GM23338 (cell line): ENCODE results near the gene DNAH10. TPM values are rescaled to one million over a fixed set of nuclear protein-coding genes. Genes with fewer than 3 reads are reported as not detected.

ENCODE experiments used
- ATAC-seq: fragments of 200-7000 bp; cut with Tn5 transposase; 3 replicates; pipeline ENCODE4 v1.9.1; 2020
- DNase-seq: peaks from one replicate; pipeline ENCODE4 v3.0.0-alpha.2; 2015; ENCODE audit warnings: low spot score
- H2AFZ ChIP-seq: fragments of 200-600 bp; sonication (generic); 2 replicates; pipeline ENCODE4 v1.8.0; 2016; ENCODE audit warnings: antibody characterized with exemption, mild to moderate bottlenecking, moderate library complexity
- H3F3A ChIP-seq: fragments of 200-600 bp; sonication (generic); replicated peaks from 2 replicates; pipeline ENCODE4 v1.8.0; 2017; ENCODE audit warnings: antibody characterized with exemption, mixed run types, low read depth
- H3K27ac ChIP-seq: fragments of 200-600 bp; sonication (generic); 2 replicates; pipeline ENCODE4 v1.6.1; 2016; ENCODE audit warnings: low read depth
- H3K27me3 ChIP-seq: fragments of 200-600 bp; sonication (generic); 2 replicates; pipeline ENCODE4 v1.8.0; 2016; ENCODE audit warnings: mild to moderate bottlenecking, mixed run types, moderate library complexity; ENCODE audit not compliant: insufficient read depth
- H3K36me3 ChIP-seq: fragments of 200-600 bp; sonication (generic); 2 replicates; pipeline ENCODE4 v1.8.0; 2016; ENCODE audit warnings: mild to moderate bottlenecking; ENCODE audit not compliant: insufficient read depth
- H3K4me1 ChIP-seq: fragments of 200-600 bp; sonication (generic); 2 replicates; pipeline ENCODE4 v1.8.0; 2016; ENCODE audit warnings: mild to moderate bottlenecking, moderate library complexity; ENCODE audit not compliant: insufficient read depth
- H3K4me2 ChIP-seq: fragments of 200-600 bp; sonication (generic); 2 replicates; pipeline ENCODE4 v1.7.1; 2017; ENCODE audit warnings: mixed run types
- H3K4me3 ChIP-seq: fragments of 200-600 bp; sonication (generic); 2 replicates; pipeline ENCODE4 v1.6.1; 2016; ENCODE audit warnings: mixed run types
- H3K79me2 ChIP-seq: fragments of 200-600 bp; sonication (generic); replicated peaks from 2 replicates; pipeline ENCODE4 v1.8.0; 2017; ENCODE audit warnings: mild to moderate bottlenecking; ENCODE audit not compliant: insufficient read depth
- H3K9me2 ChIP-seq: fragments of 200-600 bp; sonication (generic); 2 replicates; pipeline ENCODE4 v1.8.0; 2017; ENCODE audit not compliant: insufficient read depth
- H4K20me1 ChIP-seq: fragments of 200-600 bp; sonication (generic); replicated peaks from 2 replicates; pipeline ENCODE4 v1.8.0; 2017; ENCODE audit warnings: mild to moderate bottlenecking; ENCODE audit not compliant: insufficient read depth
- H3K27ac Mint-ChIP-seq: 2 replicates; pipeline ENCODE4 v1.8.0; 2020; ENCODE audit warnings: inconsistent platforms, mild to moderate bottlenecking, moderate library complexity, mixed read lengths
- H3K27me3 Mint-ChIP-seq: 3 replicates; pipeline ENCODE4 v1.8.0; 2022; ENCODE audit warnings: low read depth, mild to moderate bottlenecking, moderate library complexity, mixed read lengths, inconsistent platforms; ENCODE audit not compliant: insufficient read depth, poor library complexity
- H3K36me3 Mint-ChIP-seq: 3 replicates; pipeline ENCODE4 v1.8.0; 2021; ENCODE audit warnings: low read depth, mild to moderate bottlenecking, inconsistent platforms, moderate library complexity, mixed read lengths
- H3K4me1 Mint-ChIP-seq: 3 replicates; pipeline ENCODE4 v1.8.0; 2020; ENCODE audit warnings: mild to moderate bottlenecking, inconsistent platforms, mixed read lengths
- H3K4me3 Mint-ChIP-seq: 3 replicates; pipeline ENCODE4 v1.8.0; 2021; ENCODE audit warnings: moderate library complexity, mild to moderate bottlenecking, inconsistent platforms, mixed read lengths
- H3K9me3 Mint-ChIP-seq: 3 replicates; pipeline ENCODE4 v1.8.0; 2020; ENCODE audit warnings: moderate library complexity, mild to moderate bottlenecking, inconsistent platforms, mixed read lengths
- CREB1 ChIP-seq: fragments of 250-450 bp; sonication (Bioruptor Pico); IDR thresholded peaks from 2 replicates; pipeline ENCODE4 v1.5.0; 2020; ENCODE audit warnings: low read depth, mild to moderate bottlenecking, moderate library complexity
- EZH2 ChIP-seq: fragments of 200-600 bp; sonication (generic); IDR thresholded peaks from one replicate; pipeline ENCODE4 v1.8.0; 2017; ENCODE audit warnings: antibody characterized with exemption, mild to moderate bottlenecking, low read depth; ENCODE audit not compliant: unreplicated experiment
- EZH2phosphoT487 ChIP-seq: fragments of 200-600 bp; sonication (generic); IDR thresholded peaks from one replicate; pipeline ENCODE4 v1.8.1; 2018; ENCODE audit warnings: antibody characterized with exemption; ENCODE audit not compliant: unreplicated experiment
- JUNB ChIP-seq: IDR thresholded peaks from one replicate; pipeline ENCODE4 v1.6.1; 2016; ENCODE audit warnings: antibody characterized with exemption; ENCODE audit not compliant: unreplicated experiment
- NANOG ChIP-seq: IDR thresholded peaks from 2 replicates; pipeline ENCODE4 v1.6.1; 2016; ENCODE audit warnings: antibody characterized with exemption, borderline replicate concordance
- POLR2AphosphoS5 ChIP-seq: IDR thresholded peaks from 2 replicates; pipeline ENCODE4 v1.6.1; 2016; ENCODE audit warnings: antibody characterized with exemption, low read depth
- ZNF114 ChIP-seq: fragments of 250-450 bp; sonication (Bioruptor Pico); IDR thresholded peaks from 2 replicates; pipeline ENCODE4 v1.5.0; 2020; ENCODE audit warnings: mild to moderate bottlenecking, moderate library complexity
- ZNF331 ChIP-seq: fragments of 250-450 bp; sonication (Bioruptor Pico); IDR thresholded peaks from 2 replicates; pipeline ENCODE4 v1.5.0; 2020; ENCODE audit warnings: low read depth, mild to moderate bottlenecking, moderate library complexity
- polyA plus RNA-seq: library from polyadenylated mRNA; unstranded; fragments of >200 nt; fragmentation: Nextera tagmentation; extraction: Ambion mirVana; gene quantifications from 2 replicates; pipeline ENCODE4 v1.2.1, GENCODE V29; 2016
- total RNA-seq: library from RNA; depleted of rRNA; stranded (reverse); fragments of >200 nt; shearing (Covaris generic); gene quantifications from 2 replicates; pipeline ENCODE4 v1.2.3, GENCODE V29; 2014
- TF ChIP-seq, protein P1 (sequence below), 2 experiments: fragments of 200-600 bp in 1 of 2; sonication (generic) in 1 of 2; conservative IDR thresholded peaks; 2 replicates each; pipeline versions ENCODE4 v1.5.1 to v1.6.1; 2016 to 2017; ENCODE audit warnings: antibody characterized with exemption in 2 of 2, low read depth in 2 of 2, mild to moderate bottlenecking in 2 of 2, moderate library complexity in 1 of 2
- TF ChIP-seq, protein P2 (sequence below): IDR thresholded peaks from 2 replicates; pipeline ENCODE4 v1.6.1; 2016; ENCODE audit warnings: antibody characterized with exemption
- TF ChIP-seq, protein P3 (sequence below): IDR thresholded peaks from one replicate; pipeline ENCODE4 v1.6.1; 2018; ENCODE audit warnings: antibody characterized with exemption; ENCODE audit not compliant: unreplicated experiment

Gene DNAH10
- total and polyA plus RNA-seq, 2 experiments from 2014 or later, result 0.03 TPM

DNA sequence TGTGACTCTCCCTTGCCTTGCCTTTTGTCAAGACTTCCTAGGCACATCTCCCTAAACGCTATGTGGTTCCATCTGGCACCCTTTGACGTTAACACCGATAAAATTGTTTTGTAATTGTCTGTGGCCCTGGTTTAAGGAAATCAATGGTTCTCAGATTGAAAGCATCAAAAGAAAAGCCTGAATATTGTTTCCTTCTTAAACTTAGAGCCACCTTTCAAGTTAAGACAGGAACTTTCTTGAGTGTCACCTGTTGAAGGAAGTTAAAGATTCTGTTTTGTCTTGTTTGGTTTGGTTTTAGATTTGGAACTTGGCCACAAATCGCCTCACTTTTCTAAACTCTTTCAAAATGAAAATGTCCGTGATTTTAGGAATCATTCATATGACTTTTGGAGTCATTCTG is 14.8 kb upstream of the DNAH10 start:
- no peak for ATAC-seq
- no peak overlapping the region for H3K4me3 Mint-ChIP-seq
- Histone ChIP-seq H3K27me3 (no peaks in the 10 kb centered on the region), H3K4me2 (no peak overlapping the region), H2AFZ (no peak overlapping the region), H4K20me1 (peaks cover 17% of the 10 kb centered on the region), H3K4me3 (no peak overlapping the region), H3K79me2 (no peaks in the 10 kb centered on the region; the same call in 1 of the 2 replicates), H3K36me3 (peaks cover 65% of the 10 kb centered on the region), H3K4me1 (no peaks in the 10 kb centered on the region), H3K9me2 (no peaks in the 10 kb centered on the region), H3K27ac (no peak overlapping the region), H3F3A (no peaks in the 10 kb centered on the region)
- H3K36me3 Mint-ChIP-seq, result peaks cover 75% of the 10 kb centered on the region
- no peak overlapping the region for H3K27ac Mint-ChIP-seq
- no peaks in the 10 kb centered on the region for H3K9me3 Mint-ChIP-seq
- H3K4me1 Mint-ChIP-seq, result no peaks in the 10 kb centered on the region
- DNase-seq, result no peak
- H3K27me3 Mint-ChIP-seq, result no peaks in the 10 kb centered on the region
- TF ChIP-seq CREB1 (CRISPR knock-in tag), result no peak

DNA sequence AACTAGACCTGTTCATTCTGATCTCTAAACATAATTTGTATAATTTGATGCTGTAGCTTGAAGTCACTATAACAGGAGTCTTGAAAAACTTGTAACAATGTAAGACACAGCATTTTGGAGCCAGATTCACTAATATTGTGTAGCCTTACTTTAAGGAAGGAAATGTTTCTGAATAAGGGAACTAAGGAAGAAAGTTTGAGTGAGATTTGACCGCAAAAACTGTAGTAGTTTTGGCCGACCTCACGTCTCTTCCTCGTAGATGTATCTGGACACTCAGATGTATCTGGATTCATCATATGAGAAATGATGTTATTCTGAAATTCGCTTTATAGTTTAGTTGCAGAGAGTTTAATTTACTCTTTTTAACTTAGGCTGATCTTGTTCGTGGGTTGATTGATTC is 13.9 kb upstream of the DNAH10 start:
- Mint-ChIP-seq H3K27ac (no peak overlapping the region), H3K9me3 (no peaks in the 10 kb centered on the region), H3K27me3 (no peaks in the 10 kb centered on the region), H3K36me3 (peaks cover 72% of the 10 kb centered on the region), H3K4me1 (no peaks in the 10 kb centered on the region), H3K4me3 (no peak overlapping the region)
- Histone ChIP-seq H3K4me2 (no peak overlapping the region), H3K36me3 (peaks cover 65% of the 10 kb centered on the region), H3K4me1 (no peaks in the 10 kb centered on the region), H4K20me1 (peaks cover 17% of the 10 kb centered on the region), H3K27me3 (no peaks in the 10 kb centered on the region), H3K27ac (no peak overlapping the region), H2AFZ (no peak overlapping the region), H3F3A (no peaks in the 10 kb centered on the region), H3K79me2 (no peaks in the 10 kb centered on the region; the same call in 1 of the 2 replicates), H3K4me3 (no peak overlapping the region), H3K9me2 (no peaks in the 10 kb centered on the region)
- ATAC-seq (no peak), DNase-seq (no peak)
- TF ChIP-seq JUNB (no peak), CREB1 (CRISPR knock-in tag) (no peak), EZH2 (no peak)

DNA sequence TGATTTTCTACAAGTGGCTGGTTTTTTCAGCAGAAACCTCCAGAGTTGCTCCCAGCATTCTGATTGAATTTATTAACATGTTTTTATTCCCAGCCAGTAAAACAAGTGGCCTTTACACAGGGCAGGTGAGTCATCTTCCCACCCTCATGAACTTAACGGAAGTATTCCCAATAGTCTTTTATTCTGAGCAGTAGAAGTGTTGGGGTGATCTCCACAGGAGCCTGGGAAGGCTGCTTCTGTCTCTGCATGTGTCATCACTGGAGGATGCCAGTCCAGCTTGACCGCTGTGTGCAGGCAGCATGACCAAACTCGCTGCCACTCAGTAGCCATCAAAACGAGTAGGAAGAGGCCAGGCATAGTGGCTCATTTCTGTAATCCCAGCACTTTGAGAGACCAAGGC is 13.4 kb upstream of the DNAH10 start:
- Histone ChIP-seq H3K79me2 (no peaks in the 10 kb centered on the region; the same call in 1 of the 2 replicates), H3K9me2 (no peaks in the 10 kb centered on the region), H3F3A (no peaks in the 10 kb centered on the region), H3K27ac (no peak overlapping the region), H2AFZ (no peak overlapping the region), H3K4me3 (no peak overlapping the region), H3K36me3 (peaks cover 65% of the 10 kb centered on the region), H3K4me1 (no peaks in the 10 kb centered on the region), H3K4me2 (no peak overlapping the region), H3K27me3 (no peaks in the 10 kb centered on the region), H4K20me1 (peaks cover 17% of the 10 kb centered on the region)
- no peak for DNase-seq
- Mint-ChIP-seq H3K4me1 (no peaks in the 10 kb centered on the region), H3K4me3 (no peak overlapping the region), H3K27me3 (no peaks in the 10 kb centered on the region), H3K36me3 (peaks cover 71% of the 10 kb centered on the region), H3K27ac (no peak overlapping the region), H3K9me3 (no peaks in the 10 kb centered on the region)
- no peak for ATAC-seq
- TF ChIP-seq, protein P1, sequence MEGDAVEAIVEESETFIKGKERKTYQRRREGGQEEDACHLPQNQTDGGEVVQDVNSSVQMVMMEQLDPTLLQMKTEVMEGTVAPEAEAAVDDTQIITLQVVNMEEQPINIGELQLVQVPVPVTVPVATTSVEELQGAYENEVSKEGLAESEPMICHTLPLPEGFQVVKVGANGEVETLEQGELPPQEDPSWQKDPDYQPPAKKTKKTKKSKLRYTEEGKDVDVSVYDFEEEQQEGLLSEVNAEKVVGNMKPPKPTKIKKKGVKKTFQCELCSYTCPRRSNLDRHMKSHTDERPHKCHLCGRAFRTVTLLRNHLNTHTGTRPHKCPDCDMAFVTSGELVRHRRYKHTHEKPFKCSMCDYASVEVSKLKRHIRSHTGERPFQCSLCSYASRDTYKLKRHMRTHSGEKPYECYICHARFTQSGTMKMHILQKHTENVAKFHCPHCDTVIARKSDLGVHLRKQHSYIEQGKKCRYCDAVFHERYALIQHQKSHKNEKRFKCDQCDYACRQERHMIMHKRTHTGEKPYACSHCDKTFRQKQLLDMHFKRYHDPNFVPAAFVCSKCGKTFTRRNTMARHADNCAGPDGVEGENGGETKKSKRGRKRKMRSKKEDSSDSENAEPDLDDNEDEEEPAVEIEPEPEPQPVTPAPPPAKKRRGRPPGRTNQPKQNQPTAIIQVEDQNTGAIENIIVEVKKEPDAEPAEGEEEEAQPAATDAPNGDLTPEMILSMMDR (conservative IDR thresholded peaks at IDR 0.05; ENCODE audit: low read depth in 2 of 2), result no peak
- TF ChIP-seq EZH2 (no peak), JUNB (no peak), POLR2AphosphoS5 (no peak), ZNF331 (CRISPR knock-in tag) (no peak), ZNF114 (no peak), CREB1 (CRISPR knock-in tag) (no peak), NANOG (no peak), EZH2phosphoT487 (no peak)
- TF ChIP-seq, protein P2, sequence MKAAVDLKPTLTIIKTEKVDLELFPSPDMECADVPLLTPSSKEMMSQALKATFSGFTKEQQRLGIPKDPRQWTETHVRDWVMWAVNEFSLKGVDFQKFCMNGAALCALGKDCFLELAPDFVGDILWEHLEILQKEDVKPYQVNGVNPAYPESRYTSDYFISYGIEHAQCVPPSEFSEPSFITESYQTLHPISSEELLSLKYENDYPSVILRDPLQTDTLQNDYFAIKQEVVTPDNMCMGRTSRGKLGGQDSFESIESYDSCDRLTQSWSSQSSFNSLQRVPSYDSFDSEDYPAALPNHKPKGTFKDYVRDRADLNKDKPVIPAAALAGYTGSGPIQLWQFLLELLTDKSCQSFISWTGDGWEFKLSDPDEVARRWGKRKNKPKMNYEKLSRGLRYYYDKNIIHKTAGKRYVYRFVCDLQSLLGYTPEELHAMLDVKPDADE, result no peak
- TF ChIP-seq, protein P3, sequence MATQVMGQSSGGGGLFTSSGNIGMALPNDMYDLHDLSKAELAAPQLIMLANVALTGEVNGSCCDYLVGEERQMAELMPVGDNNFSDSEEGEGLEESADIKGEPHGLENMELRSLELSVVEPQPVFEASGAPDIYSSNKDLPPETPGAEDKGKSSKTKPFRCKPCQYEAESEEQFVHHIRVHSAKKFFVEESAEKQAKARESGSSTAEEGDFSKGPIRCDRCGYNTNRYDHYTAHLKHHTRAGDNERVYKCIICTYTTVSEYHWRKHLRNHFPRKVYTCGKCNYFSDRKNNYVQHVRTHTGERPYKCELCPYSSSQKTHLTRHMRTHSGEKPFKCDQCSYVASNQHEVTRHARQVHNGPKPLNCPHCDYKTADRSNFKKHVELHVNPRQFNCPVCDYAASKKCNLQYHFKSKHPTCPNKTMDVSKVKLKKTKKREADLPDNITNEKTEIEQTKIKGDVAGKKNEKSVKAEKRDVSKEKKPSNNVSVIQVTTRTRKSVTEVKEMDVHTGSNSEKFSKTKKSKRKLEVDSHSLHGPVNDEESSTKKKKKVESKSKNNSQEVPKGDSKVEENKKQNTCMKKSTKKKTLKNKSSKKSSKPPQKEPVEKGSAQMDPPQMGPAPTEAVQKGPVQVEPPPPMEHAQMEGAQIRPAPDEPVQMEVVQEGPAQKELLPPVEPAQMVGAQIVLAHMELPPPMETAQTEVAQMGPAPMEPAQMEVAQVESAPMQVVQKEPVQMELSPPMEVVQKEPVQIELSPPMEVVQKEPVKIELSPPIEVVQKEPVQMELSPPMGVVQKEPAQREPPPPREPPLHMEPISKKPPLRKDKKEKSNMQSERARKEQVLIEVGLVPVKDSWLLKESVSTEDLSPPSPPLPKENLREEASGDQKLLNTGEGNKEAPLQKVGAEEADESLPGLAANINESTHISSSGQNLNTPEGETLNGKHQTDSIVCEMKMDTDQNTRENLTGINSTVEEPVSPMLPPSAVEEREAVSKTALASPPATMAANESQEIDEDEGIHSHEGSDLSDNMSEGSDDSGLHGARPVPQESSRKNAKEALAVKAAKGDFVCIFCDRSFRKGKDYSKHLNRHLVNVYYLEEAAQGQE, result no peak
